ENCODE results near the gene GSG1.

The GSG1 gene

GRCh38 chr12:13044002-13044905 lies 59.2 kb downstream of the GSG1 start, which contains the start of gene FAM234B:
Gene FAM234B (plus strand): TSS chr12:13044381. CDS start chr12:13044404, 23 bp downstream.
- Histone ChIP-seq H3K27ac (peak within 1 kb of the TSS; percentile 72 to 74), H3K36me3 (no peaks in the 10 kb centered on the region), H3K4me1 (peaks cover 0 to 15% (median 2%) of the 10 kb centered on the region in 4 donors), H3K27me3 (no peaks in the 10 kb centered on the region), H3K4me3 (peak within 1 kb of the TSS; percentile 92 to 99), H3K9me3 (no peaks in the 10 kb centered on the region)
- peak; percentile 80 to 85 for DNase-seq
- no peak for TF ChIP-seq CTCF (IDR thresholded peaks at IDR 0.05)
- intact Hi-C loops (cut with DNase I; ENCODE audit: low total_unique reads) = no loop called here

GRCh38 chr12:13042666-13043230 lies 60.7 kb downstream of the GSG1 start:
- Histone ChIP-seq H3K4me1 (peaks cover 0 to 15% (median 2%) of the 10 kb centered on the region in 4 donors), H3K27ac (no peak overlapping the region), H3K36me3 (no peaks in the 10 kb centered on the region), H3K4me3 (no peak overlapping the region), H3K27me3 (no peaks in the 10 kb centered on the region), H3K9me3 (no peaks in the 10 kb centered on the region)
- DNase-seq = no peak
- intact Hi-C loops (cut with DNase I; ENCODE audit: low total_unique reads) = no loop called here
- no peak for TF ChIP-seq CTCF (IDR thresholded peaks at IDR 0.05)

- no peak for TF ChIP-seq CTCF (IDR thresholded peaks at IDR 0.05)
- Histone ChIP-seq H3K9me3 (no peaks in the 10 kb centered on the region), H3K27ac (no peak overlapping the region), H3K4me3 (no peak overlapping the region), H3K27me3 (no peaks in the 10 kb centered on the region), H3K36me3 (no peaks in the 10 kb centered on the region), H3K4me1 (peaks cover 0 to 15% (median 2%) of the 10 kb centered on the region in 4 donors)
- no peak for DNase-seq
- intact Hi-C loops (cut with DNase I; ENCODE audit: low total_unique reads) = no loop called here
Observed at GRCh38 chr12:13041224-13041623, 62.2 kb downstream of the GSG1 start.

- H3K4me1 ChIP-seq = peaks cover 0 to 5% (median 2%) of the 10 kb centered on the region in 4 donors
- H3K36me3 ChIP-seq = no peaks in the 10 kb centered on the region
- no peak for DNase-seq
- no peaks in the 10 kb centered on the region for H3K9me3 ChIP-seq
- no peak overlapping the region for H3K4me3 ChIP-seq
- H3K27me3 ChIP-seq = no peaks in the 10 kb centered on the region
- TF ChIP-seq CTCF (IDR thresholded peaks at IDR 0.05) = no peak
- intact Hi-C loops (cut with DNase I; ENCODE audit: low total_unique reads) = no loop called here
- H3K27ac ChIP-seq = no peak overlapping the region
Observed at GRCh38 chr12:13039328-13039956, 64.0 kb downstream of the GSG1 start.

GRCh38 chr12:13038491-13039161 lies 64.8 kb downstream of the GSG1 start:
- no peak for DNase-seq
- H3K27me3 ChIP-seq = no peaks in the 10 kb centered on the region
- H3K27ac ChIP-seq = no peak overlapping the region
- intact Hi-C loops (cut with DNase I; ENCODE audit: low total_unique reads) = no loop called here
- H3K9me3 ChIP-seq = no peaks in the 10 kb centered on the region
- H3K4me3 ChIP-seq = no peak overlapping the region
- no peak for TF ChIP-seq CTCF (IDR thresholded peaks at IDR 0.05)
- H3K36me3 ChIP-seq = no peaks in the 10 kb centered on the region
- peaks cover 0 to 2% (median under 1%) of the 10 kb centered on the region in 4 donors for H3K4me1 ChIP-seq
